ENCODE measurements around the gene PIEZO1.

GRCh38 chr16:88733630-88734360 lies 51.2 kb downstream of the PIEZO1 start:
- no peak for TF ChIP-seq POLR2AphosphoS5 (IDR thresholded peaks at IDR 0.05; ENCODE audit: borderline replicate concordance, low read depth, low read length)
- TF ChIP-seq EZH2 (IDR thresholded peaks at IDR 0.05), result no peak
- TF ChIP-seq FOXP2 (optimal IDR thresholded peaks at IDR 0.05; ENCODE audit: control extremely low read depth, extremely low read length, insufficient read depth), result no peak

All from SK-N-MC (cell line).